ENCODE results near the gene KLF11.
"Not testable (repeated sequence)": the region's sequence is repeated elsewhere in the genome, so short reads cannot be mapped to it uniquely, and the experiment has no call there.

The KLF11 gene

DNA sequence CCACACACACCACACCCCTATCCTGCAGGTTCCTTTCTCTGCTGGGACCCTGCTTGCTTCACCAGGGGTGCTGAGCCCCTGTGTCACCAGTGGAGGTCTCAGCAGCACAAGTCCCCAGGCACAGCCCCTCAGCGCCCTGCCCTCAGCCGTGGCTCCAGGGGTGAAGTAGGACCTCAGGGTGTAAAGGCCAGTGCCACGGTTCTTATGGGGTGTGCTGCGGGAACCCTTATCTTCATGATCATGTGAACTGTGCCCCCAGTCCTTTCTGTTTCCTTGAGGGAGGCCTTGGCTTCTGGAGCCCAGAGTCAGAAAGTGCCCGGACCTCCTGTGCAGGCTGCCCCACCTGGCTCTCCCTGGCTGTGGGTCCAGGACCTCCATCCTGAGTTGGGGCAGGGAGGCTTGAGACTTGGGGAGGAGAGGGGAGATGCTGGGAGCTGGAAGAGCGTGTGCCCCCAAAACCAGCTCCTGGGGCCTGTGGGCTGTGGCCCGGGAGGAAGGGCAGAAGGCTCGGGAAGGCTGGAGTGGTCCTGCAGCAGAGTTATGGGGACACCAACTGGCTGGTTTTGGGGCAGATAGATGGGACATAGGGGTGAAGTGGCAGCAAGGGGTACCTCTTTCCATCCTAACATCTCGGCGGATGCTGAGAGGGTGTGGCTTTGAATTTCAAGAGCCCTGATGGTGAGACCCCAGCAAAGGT is 20.2 kb upstream of the KLF11 start:
- Histone ChIP-seq H2AFZ (ENCODE audit: low read depth, low read length) (no peak overlapping the region), H3K27me3 (ENCODE audit: insufficient read depth, low read length) (peaks cover 9% of the 10 kb centered on the region), H3K4me3 (ENCODE audit: low read length) (no peak overlapping the region), H3K4me1 (ENCODE audit: insufficient read depth, low read length) (no peaks in the 10 kb centered on the region), H3K9me3 (ENCODE audit: low read length) (no peaks in the 10 kb centered on the region), H3K36me3 (ENCODE audit: insufficient read depth, low read length) (no peaks in the 10 kb centered on the region)

DNA sequence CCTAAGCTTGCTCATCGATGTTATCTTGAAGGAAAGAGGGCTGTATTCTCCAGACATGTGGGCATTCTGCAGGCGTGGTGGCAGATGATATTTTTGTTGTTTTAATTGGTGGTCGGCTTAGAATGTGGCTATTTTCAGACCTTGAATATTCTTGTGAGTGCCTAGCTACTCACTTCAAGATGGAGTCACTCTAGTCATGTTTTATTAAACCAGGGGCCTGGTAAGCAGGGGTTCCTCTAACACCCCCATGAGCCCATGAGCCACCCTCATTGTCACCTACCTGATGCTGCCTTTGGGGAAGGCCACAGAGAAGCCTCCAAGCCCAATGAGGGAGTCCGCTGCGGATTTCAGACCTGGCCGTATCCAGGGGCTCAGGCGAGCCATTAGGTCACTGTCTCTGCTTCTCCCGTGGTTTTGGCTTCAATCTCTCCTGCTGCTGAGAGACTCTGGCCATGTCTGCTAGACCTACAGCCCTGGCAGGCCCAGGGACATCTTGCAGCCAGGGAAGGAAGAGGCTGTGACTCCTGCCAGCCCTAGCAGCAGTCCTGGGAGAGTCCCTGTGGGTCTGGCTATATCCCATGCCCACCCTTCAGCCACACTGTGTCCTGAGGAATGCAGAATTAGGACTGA is 16.3 kb upstream of the KLF11 start:
- no peak overlapping the region for H2AFZ ChIP-seq (ENCODE audit: low read depth, low read length)
- H3K27me3 ChIP-seq (ENCODE audit: insufficient read depth, low read length) = peaks cover 6% of the 10 kb centered on the region
- H3K4me1 ChIP-seq (ENCODE audit: insufficient read depth, low read length) = peaks cover 20% of the 10 kb centered on the region
- no peaks in the 10 kb centered on the region for H3K36me3 ChIP-seq (ENCODE audit: insufficient read depth, low read length)
- H3K4me3 ChIP-seq (ENCODE audit: low read length) = no peak overlapping the region
- no peaks in the 10 kb centered on the region for H3K9me3 ChIP-seq (ENCODE audit: low read length)

DNA sequence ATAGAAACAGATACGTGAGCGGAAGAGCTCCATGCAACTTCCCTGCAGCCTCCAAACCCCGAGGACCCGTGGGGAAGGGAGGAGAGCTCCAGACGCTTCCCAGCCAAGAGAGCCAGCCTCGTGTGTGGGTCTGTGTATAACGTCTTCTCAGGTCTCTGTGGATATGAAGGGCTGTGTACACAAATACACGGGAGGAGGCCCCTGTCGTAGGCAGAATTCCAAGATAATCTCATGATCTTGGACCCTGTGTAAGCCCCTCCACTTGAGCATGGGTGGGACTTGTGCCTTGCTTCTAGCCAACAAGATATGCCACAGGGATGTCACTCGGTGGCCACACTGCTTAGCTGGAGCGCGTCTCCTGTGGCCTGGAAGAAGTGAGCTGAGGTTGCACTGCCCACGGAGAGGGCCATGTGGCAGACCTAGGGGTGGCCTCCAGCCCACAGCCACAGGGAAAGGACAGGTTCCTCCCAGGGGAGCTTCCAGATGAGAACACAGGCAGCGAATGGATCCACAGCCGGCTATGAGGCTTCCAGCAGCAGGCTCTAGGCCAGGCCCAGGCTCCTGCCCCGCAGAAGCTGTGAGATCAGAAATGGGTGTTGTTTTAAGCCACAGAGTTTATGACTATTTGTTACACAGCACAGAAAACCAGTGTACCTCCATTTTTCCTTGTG is 15.6 kb upstream of the KLF11 start:
- Histone ChIP-seq H3K9me3 (ENCODE audit: low read length) (no peaks in the 10 kb centered on the region), H3K4me3 (ENCODE audit: low read length) (no peak overlapping the region), H3K27me3 (ENCODE audit: insufficient read depth, low read length) (peaks cover 5% of the 10 kb centered on the region), H2AFZ (ENCODE audit: low read depth, low read length) (no peak overlapping the region), H3K36me3 (ENCODE audit: insufficient read depth, low read length) (no peaks in the 10 kb centered on the region), H3K4me1 (ENCODE audit: insufficient read depth, low read length) (peaks cover 20% of the 10 kb centered on the region)

DNA sequence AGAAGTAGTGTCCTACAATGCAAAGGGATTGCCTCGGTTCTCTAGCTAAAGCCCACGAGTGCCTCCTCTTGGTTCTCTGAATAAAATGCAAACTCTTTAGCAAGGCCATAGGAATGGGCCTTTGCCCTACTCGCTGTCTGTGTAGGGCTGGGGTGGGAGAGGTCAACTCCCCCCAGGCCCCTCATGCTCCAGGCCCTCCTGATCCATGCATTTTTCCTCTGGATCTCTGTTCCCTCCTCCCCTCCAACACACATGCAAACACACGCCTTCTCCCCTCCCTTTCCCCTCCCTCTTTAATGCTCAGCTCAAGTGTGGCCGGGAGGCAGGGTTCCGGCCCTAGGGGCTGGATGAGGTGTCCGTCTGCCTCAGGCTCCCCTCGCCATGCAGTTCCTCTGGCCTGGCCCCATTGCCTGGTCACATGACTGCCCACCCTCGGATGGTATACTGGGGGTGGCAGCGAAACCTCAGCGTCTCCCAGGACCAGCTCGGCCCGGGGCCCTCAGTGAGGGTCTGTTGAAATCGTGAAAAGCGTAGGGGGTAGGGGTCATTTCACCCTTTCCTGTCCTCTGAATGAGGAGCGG is 14.9 kb upstream of the KLF11 start:
- Histone ChIP-seq H3K36me3 (ENCODE audit: insufficient read depth, low read length) (no peaks in the 10 kb centered on the region), H3K4me1 (ENCODE audit: insufficient read depth, low read length) (peaks cover 20% of the 10 kb centered on the region), H3K9me3 (ENCODE audit: low read length) (no peaks in the 10 kb centered on the region), H2AFZ (ENCODE audit: low read depth, low read length) (peak overlapping the region; percentile 91), H3K4me3 (ENCODE audit: low read length) (no peak overlapping the region), H3K27me3 (ENCODE audit: insufficient read depth, low read length) (peaks cover 2% of the 10 kb centered on the region)

DNA sequence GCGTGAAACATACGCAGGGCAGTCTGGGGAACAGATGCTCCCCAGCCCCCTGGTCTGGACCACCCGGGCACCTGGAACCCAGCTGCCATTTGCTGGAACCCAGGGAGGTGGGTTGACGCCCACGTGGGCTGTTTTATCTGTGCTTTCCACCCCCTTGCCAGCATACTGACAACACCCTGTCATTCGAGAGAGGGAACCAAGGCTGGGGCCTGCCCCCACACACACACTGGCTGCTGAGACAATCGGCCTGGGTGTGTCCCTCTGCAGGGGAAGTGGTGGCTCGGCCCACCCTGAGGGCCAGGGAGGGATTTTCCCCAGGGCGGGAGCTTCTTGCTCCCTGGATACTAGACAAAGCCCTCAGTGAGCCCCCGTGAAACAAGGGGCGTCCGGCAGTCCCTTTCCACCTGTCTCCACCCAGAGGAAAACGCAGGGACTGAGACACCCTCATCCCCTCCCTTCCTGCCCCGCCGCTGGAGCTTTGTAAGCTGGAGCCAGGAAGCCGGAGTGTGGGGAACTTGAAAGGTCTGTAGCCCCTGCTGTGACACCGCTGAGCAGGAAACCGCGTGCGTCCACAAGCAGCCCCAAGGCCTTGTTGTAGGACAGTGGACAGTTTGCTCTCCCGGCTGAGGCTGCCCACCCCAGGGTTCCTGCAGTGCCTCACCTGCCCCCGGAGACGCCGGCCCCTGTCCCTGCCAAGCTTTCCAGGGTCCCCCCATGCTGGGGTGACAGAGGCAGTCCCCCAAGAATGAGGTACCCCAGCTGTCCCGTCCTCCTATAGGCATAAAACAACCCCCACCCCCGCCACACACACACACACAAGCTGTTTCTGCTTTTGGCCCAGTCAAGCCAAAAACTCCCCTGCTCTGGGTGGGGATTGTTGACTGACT is 14.1 kb upstream of the KLF11 start:
- H3K9me3 ChIP-seq (ENCODE audit: low read length) = no peaks in the 10 kb centered on the region
- H3K4me1 ChIP-seq (ENCODE audit: insufficient read depth, low read length) = peaks cover 20% of the 10 kb centered on the region
- H2AFZ ChIP-seq (ENCODE audit: low read depth, low read length) = peak overlapping the region; percentile 91
- peak overlapping the region; percentile 5 for H3K4me3 ChIP-seq (ENCODE audit: low read length)
- no peaks in the 10 kb centered on the region for H3K36me3 ChIP-seq (ENCODE audit: insufficient read depth, low read length)
- H3K27me3 ChIP-seq (ENCODE audit: insufficient read depth, low read length) = peaks cover 2% of the 10 kb centered on the region

DNA sequence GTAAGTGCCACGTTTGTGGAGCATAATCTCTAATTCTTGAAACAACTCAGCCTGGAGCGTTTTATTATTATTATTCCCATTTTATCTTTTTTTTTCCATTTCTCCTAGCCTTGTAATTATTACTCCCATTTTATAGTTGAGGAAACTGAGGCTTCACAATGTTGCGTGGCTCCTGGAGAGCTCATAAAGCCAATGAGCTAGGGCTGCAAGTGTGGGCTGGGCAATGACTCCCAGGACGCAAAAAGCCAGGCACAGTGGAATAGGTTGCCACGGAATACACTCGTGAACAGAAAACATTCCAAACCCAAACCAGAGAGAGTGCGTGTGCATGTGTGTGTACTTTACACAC is 13.5 kb upstream of the KLF11 start:
- Histone ChIP-seq H3K4me3 (ENCODE audit: low read length) (no peak overlapping the region), H3K4me1 (ENCODE audit: insufficient read depth, low read length) (peaks cover 20% of the 10 kb centered on the region), H3K27me3 (ENCODE audit: insufficient read depth, low read length) (peaks cover 2% of the 10 kb centered on the region), H3K9me3 (ENCODE audit: low read length) (no peaks in the 10 kb centered on the region), H2AFZ (ENCODE audit: low read depth, low read length) (no peak overlapping the region), H3K36me3 (ENCODE audit: insufficient read depth, low read length) (no peaks in the 10 kb centered on the region)

DNA sequence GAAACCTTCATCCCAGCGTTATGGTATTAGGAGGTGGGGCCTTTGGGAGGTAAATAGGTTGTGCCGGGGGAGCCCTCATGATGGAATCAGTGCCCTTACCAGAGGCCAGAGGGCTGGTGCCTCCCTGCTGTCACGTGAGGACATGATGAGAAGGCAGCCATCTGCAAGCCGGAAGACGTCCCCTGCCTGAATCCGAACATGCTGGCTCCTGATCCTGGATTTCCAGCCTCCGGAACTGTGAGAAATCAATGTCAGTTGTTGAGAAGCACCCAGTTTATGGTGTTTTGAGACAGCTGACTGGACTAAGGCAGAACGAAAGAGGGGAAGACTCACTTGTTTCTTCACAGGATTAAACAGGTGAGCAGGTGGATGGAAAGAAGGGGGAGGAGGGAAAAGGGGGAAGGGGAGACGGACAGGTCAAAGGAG is 13.0 kb upstream of the KLF11 start:
- H3K4me3 ChIP-seq (ENCODE audit: low read length) = no peak overlapping the region
- peaks cover 2% of the 10 kb centered on the region for H3K27me3 ChIP-seq (ENCODE audit: insufficient read depth, low read length)
- no peaks in the 10 kb centered on the region for H3K36me3 ChIP-seq (ENCODE audit: insufficient read depth, low read length)
- no peak overlapping the region for H2AFZ ChIP-seq (ENCODE audit: low read depth, low read length)
- H3K9me3 ChIP-seq (ENCODE audit: low read length) = no peaks in the 10 kb centered on the region
- H3K4me1 ChIP-seq (ENCODE audit: insufficient read depth, low read length) = peaks cover 20% of the 10 kb centered on the region

DNA sequence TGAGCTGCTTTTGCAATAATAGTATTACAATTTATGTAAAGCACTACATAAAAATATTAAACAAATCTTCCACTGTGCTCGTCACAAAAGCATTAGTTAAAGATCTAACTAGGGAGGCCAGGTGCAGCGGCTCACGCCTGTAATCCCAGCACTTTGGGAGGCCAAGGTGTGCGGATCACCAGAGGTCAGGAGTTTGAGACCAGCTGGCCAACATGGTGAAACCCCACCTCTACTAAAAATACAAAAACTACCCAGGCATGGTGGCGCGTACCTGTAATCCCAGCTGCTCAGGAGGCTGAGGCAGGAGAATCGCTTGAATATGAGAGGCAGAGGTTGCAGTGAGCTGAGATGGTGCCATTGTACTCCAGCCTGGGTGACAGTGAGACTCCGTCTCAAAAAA is 12.6 kb upstream of the KLF11 start:
- H3K36me3 ChIP-seq (ENCODE audit: insufficient read depth, low read length); H2AFZ ChIP-seq (ENCODE audit: low read depth, low read length); H3K27me3 ChIP-seq (ENCODE audit: insufficient read depth, low read length); H3K4me3 ChIP-seq (ENCODE audit: low read length); H3K9me3 ChIP-seq (ENCODE audit: low read length): not testable (repeated sequence)
- peaks cover 20% of the 10 kb centered on the region for H3K4me1 ChIP-seq (ENCODE audit: insufficient read depth, low read length)

DNA sequence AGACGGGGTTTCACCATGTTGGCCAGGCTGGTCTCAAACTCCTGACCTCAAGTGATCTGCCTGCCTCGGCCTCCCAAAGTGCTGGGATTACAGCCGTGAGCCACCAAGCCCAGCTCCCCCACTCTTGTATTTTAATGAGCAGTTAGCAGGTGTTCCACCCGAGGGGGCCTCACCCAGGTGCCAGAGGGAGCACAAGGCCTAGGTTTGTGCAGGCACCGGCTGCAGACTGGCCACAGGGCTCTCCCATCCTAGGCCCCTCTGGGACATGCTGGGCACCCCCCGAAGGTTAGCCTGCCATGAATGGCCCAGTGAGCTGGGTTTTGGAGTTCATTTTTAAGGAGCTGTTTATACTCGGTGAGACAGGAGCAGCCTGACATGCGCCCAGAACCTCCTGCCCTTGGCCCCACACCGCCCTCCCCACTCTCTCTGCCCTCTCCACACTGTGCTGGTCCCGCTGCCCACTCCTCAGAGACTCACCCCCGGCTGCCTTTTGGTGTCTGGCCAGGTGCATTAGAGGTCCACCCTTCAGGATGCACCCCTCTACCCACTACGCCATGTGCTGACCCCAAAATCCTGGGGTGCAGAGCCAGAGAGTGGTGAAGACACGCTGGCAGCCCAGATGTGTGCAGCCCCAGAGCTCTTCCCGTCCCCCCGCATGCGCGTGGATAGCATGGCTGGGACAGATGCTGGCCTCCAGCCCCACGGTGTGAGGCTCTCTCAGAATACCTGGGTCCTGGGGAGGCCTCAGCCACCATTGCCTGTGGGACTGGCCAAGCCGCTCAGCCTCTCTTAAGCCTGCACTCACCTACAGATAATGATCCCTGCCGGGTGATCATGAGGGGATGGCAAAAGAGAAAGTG is 11.2 kb upstream of the KLF11 start:
- Histone ChIP-seq H3K4me3 (ENCODE audit: low read length) (no peak overlapping the region), H3K27me3 (ENCODE audit: insufficient read depth, low read length) (peaks cover 2% of the 10 kb centered on the region), H2AFZ (ENCODE audit: low read depth, low read length) (no peak overlapping the region), H3K36me3 (ENCODE audit: insufficient read depth, low read length) (no peaks in the 10 kb centered on the region), H3K4me1 (ENCODE audit: insufficient read depth, low read length) (peaks cover 20% of the 10 kb centered on the region), H3K9me3 (ENCODE audit: low read length) (no peaks in the 10 kb centered on the region)

DNA sequence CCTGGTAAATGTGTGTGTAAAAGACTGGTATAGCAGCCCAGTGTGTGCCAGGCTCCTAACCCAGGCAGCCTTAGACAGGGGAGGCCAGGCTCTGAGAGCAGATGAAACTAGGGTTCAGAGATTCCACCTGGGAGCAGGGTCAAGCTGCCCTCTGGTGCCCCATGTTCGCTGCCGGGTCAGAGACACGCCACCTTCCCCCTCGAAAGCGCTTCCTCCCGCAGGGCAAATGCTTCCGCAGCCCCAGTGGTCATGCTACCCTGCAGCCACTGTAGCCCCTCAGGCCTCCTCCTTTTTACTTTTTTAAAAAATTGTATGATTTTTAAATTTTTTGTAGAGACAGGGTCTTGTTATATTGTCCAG is 10.6 kb upstream of the KLF11 start:
- Histone ChIP-seq H3K36me3 (ENCODE audit: insufficient read depth, low read length) (no peaks in the 10 kb centered on the region), H3K4me3 (ENCODE audit: low read length) (no peak overlapping the region), H3K4me1 (ENCODE audit: insufficient read depth, low read length) (peaks cover 20% of the 10 kb centered on the region), H2AFZ (ENCODE audit: low read depth, low read length) (no peak overlapping the region), H3K27me3 (ENCODE audit: insufficient read depth, low read length) (peaks cover 2% of the 10 kb centered on the region), H3K9me3 (ENCODE audit: low read length) (no peaks in the 10 kb centered on the region)

DNA sequence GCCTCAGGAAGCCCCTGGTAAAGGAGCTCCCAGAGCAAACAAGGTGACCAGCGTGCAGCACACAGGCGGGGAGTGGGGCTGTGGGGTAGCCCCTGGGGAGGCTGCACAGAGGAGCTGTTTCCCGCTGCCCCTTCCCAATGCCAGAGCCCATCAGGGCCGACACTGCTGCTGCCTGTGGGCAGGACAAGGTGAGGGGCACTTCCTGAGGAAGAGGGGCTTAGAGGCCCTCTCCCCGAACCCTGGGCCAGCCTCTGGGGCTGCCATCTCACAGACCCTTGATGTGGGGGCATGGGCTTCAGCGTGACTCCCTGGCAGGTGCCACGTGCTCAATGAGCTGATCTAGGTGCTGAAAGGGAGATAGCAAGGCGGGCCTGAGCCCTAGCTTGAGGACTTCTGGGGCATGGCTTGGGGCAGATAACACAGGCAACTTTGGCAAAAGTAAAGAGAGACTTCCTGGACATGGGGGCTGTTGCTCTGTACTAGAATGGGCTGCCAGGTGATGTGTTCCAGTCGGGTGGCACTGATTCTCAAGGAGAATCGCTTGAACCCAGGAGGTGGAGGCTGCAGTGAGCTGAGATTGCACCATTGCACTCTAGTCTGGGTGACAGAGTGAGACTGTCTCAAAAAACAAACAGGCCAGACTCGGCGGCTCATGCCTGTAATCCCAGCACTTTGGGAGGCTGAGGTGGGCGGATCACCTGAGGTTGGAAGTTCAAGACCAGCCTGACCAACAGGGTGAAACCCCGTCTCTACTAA is 9.9 kb upstream of the KLF11 start:
- Histone ChIP-seq H3K4me3 (ENCODE audit: low read length) (no peak overlapping the region), H3K36me3 (ENCODE audit: insufficient read depth, low read length) (no peaks in the 10 kb centered on the region), H2AFZ (ENCODE audit: low read depth, low read length) (no peak overlapping the region), H3K4me1 (ENCODE audit: insufficient read depth, low read length) (peaks cover 17% of the 10 kb centered on the region), H3K27me3 (ENCODE audit: insufficient read depth, low read length) (peaks cover 2% of the 10 kb centered on the region), H3K9me3 (ENCODE audit: low read length) (no peaks in the 10 kb centered on the region)
